Nucleus accumbens (tissue), 56 donors: ENCODE measurements around the gene PTPRN2.
"Not testable (repeated sequence)": the region's sequence is repeated elsewhere in the genome, so short reads cannot be mapped to it uniquely, and the experiment has no call there.

Experiments
- DNase-seq, 56 donors: peaks; one replicate each; lab custom pipeline; 2025; lab: John Stamatoyannopoulos, UW

Gene PTPRN2

DNA sequence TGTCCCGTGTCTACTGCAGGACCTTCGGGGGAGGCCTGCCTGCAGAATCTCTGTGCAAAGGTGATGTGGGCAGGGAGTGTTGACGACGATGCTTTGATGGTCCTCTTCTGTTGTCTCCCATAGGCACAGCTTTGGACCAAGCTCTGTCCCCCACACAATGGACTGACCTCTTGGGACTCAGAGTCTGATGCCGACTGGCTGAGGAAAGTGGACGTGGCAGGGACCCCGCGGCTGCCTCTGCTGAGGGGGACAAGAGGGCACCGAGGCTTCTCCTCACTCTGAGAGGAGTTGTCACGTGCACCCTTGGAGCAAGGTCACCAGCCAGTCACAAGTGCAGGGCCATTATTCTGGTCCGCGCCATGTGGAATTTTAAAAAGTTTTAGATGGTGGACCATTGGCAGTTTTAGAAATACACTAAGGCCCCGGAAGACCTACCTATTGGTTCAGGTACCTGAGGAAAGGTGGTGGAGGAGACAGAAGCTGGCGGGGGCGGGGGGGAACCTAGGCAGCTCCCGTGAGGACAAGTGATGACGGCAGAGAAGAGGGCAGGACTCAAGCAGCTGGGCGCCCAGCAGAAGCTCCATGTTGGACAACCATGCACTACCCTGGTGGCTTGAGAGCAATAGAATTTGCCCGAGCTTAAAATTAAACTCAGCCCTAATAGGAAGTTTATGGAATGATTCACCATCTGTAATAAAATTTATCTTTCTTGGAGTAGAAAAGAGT lies 331.4 kb downstream of the PTPRN2 start:
- no peak for DNase-seq

DNA sequence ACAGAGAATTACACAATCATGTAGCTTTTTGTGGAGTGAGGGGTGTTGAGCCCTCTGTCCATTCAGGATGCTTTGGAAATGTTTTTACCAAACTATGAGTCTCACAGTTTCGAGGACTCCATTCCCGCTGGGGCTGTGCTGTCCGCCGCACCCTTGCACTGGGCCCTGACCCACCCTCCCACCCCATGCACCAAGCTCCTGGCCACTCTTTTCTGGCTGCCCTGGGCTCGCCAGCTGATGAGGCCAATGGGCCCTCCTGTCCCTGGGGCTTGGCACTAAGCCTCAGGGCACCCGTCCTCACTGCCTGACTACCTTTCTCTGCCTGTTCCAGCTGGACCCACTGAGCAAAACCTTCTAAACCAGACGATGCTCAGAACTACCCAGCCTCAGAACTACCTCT lies 332.1 kb downstream of the PTPRN2 start:
- DNase-seq: no peak

DNA sequence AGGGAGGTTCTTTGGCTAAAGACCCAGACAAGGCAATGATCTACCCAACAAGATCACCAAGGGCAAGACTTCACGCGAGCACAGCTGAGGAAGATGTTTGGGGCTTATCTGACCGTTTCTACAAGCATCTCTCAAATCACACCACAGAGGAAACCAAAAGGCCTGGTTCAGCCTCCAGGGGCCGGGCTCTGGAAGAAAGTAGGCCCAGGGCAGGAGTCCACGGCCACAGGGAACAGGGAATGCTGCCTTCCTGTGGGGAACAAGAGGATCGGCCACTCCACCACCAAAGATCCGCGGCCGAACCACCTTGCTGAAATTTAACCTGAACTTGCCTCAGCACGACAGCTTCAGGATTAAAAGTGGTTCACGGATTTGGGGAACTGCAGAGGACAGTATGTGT lies 332.5 kb downstream of the PTPRN2 start:
- no peak for DNase-seq

DNA sequence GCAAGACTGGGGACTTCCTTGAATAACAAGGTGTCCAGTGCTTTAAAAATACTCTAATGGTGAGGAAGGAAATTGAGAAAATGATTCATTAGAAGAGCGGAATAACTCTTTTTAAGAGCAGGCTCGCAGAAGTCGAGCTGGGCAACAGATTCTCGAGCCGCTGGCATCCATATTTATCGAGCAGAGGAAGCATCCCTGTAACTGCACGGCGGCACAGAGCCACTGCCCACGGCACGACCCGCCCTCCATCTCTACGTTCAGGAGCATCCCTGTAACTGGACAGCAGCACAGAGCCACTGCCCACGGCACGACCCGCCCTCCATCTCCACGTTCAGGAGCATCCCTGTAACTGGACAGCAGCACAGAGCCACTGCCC lies 334.0 kb downstream of the PTPRN2 start:
- DNase-seq: not testable (repeated sequence)

DNA sequence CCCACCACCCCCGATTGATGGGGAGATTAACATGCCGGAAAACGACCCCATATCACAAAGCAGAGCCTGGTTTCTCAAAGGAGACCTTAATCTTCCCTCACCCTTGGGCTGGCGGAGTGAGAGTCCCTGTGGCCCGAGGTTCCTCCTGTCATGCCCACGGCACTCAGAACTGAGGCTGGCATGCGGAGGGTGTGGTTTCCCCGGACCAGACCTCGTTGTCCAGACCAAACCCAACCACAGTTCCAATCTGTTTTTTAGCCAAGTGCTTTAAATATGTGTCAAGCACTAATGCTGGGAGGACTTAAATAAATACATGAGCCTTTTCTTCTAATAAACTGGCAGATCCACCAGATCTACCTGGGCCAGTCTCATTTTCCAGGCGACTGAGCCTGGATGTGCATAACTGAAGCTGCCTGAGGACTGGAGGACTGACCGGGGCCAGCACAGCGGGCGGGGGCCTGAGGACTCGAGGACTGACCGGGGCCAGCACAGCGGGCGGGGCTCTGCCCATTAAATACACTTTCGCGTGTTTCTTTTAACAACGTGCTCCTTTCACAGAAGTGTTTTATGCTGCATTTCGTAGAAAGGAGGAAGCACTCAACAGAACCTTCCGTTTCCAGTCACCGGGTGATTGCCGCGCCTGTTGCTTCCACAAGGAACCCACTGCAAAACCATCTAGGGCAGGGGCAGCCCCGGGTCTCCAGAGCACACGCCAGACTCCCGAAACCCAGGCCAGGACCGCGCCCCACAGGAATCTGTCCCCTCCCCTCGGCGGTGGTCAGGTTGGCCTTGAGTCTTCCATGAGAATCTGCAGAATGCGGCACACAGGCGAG lies 334.6 kb downstream of the PTPRN2 start:
- DNase-seq: no peak

DNA sequence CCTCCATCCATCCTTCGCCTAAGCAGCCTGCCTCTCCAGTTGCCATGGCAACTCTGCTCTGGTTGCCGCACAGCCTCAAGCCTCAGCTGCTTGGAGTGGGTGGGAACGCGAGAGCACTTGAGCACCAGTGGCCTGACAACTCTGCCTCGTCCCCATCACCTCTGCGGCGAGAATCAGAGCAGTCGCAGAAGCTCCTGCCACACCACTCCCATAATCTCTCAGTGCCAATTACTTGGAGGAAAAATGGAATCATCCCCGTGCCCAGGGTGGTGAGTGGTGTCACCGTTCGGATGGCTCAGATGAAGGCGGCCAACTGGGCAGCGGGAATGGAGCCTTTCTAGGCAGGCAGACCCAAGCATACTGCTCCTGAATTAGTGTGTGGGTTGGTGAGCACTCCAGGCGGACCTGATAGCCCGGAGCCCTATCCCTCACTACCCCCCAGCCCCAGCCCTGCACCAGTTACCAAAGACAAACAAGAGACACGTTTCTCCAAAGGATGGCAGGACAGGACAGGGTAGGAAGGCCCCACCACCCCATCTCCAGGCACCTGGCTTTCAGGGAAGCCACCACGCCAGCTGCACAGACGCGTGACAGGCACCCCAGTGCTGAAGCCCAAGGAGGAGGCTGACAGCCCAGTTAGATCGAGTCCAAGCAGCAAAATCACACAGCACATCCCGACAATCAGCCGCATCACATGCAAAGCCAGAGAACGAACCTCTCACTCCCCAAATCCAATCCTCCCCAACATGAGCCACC lies 335.4 kb downstream of the PTPRN2 start:
- DNase-seq: peak in 28 of 56 donors; percentile 17 to 75 (median 40)

DNA sequence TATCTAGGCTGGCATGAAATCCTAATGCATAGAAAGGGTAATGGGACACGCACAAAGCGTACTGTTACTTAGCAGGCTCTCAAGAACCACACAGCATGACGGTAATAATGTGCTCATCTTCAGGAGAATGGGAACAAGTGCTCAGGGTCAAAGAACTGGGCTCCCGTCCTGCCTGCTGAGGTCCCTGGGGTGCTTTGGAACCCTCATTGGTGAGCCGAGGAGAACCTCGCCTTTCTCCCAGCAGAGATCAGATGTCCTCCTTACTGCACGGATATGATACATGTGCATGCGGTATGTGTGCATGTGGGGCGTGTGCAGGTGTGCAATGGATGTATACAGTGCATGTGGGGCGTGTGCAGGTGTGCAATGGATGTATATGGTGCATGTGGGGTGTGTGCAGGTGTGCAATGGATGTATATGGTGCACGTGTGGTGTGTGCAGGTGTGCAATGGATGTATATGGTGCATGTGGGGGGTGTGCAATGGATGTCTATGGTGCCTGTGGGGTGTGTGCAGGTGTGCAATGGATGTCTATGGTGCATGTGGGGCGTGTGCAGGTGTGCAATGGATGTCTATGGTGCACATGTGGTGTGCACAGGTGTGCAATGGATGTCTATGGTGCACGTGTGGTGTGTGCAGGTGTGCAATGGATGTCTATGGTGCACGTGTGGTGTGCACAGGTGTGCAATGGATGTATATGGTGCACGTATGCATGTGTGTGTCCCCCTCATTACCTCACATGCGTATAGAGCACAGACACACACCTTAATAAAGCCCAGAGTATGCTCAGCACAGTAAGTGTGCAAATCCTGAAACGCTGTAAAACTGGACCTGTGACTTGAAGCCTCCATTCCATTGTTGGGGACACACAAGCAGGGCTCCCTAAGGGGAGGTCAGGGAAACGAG lies 336.3 kb downstream of the PTPRN2 start:
- no peak for DNase-seq

DNA sequence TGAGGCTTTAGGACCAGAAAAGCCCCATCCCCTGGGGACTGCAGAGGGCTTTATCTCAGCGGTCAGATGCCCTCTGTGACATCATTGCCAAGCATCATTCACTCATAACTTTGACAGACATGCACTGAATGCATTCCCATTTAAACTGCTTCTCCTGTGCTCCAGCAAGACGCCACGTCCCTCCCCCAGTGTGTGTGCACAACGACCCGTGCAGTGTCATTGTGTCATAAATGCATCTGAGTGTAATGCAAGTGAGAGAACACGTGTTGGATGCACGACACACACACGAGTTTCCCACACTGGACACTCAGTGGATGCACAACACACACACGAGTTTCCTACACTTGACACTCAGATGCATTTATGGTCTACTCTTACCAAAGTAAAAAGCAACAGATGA lies 337.9 kb downstream of the PTPRN2 start:
- DNase-seq: no peak

DNA sequence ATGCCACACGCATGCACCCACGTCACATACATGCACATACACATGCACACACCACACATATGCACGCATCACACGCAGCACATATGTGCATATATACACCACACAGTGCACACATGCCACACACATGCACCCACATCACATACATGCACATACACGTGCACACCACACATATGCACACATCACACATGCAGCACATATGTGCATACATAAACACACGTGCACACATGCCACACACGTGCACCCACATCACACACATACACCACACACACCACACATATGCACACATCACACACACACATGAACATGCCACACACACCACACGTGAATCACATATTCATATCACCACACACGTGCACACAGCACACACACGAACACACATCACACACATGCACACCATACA lies 338.8 kb downstream of the PTPRN2 start:
- no peak for DNase-seq

DNA sequence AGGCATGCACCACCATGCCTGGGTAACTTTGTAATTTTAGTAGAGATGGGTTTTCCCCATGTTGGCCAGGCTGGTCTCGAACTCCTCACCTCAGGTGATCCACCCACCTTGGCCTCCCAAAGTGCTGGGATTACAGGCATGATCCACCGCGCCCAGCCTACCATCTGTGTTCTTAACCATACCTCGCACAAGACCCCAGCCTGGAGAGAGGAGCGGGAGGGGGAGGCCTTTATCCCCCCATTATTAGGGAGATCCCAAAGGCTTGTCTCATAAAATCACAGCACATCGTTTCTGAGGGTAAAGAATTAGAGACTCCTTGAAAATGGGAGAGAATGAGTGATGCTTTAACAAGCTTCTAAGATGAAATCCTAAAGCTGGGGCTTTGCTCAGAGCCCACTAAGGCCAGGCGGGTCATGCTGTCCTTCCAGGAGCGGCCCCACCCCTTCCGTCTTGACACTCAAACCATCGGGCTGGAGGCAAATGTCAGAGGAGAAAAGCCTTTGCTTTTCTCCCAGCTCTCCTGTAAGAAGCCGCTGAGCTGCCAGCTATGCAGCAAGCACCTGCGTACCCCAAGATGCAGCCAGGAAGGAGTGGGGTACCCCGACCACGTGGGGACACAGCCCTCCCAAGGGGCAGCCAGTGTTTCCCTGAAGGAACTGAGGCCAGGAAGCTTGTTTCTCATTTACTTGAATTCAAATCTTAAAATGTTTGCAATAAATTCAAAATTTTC lies 339.7 kb downstream of the PTPRN2 start:
- DNase-seq: no peak

DNA sequence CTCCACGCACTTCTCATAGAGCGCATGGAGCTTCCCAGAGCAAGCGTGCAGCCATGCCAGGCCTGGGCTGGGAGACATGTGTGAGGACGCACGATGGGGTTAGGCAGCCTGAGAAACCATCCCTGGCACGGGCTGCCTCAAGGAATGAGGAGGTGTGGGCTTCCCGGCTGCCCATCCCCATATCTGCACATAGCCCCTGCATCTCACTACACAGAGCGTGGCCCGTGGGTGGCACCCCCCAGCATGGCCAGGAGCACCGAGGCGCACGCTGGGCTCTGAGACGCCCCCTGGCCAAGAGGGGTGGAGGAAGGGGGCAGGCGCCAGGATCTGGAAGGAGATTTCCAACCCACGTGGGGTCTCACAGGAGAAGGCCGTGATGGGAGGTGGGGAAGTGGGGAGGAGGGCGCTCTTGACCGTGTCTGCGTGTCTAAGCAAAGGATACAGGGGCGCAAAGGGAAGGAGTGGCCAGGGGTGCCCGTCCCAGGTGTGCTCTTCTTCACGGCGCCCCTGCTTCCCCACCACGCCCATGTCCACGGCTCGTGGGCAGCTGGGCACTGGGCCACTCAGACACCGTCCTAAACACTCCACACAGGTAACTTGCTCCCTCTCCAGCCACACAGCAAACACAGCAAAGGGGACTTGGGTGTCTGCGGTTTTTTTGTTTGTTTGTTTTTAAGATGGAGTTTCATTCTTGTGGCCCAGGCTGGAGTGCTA lies 340.5 kb downstream of the PTPRN2 start:
- no peak for DNase-seq

DNA sequence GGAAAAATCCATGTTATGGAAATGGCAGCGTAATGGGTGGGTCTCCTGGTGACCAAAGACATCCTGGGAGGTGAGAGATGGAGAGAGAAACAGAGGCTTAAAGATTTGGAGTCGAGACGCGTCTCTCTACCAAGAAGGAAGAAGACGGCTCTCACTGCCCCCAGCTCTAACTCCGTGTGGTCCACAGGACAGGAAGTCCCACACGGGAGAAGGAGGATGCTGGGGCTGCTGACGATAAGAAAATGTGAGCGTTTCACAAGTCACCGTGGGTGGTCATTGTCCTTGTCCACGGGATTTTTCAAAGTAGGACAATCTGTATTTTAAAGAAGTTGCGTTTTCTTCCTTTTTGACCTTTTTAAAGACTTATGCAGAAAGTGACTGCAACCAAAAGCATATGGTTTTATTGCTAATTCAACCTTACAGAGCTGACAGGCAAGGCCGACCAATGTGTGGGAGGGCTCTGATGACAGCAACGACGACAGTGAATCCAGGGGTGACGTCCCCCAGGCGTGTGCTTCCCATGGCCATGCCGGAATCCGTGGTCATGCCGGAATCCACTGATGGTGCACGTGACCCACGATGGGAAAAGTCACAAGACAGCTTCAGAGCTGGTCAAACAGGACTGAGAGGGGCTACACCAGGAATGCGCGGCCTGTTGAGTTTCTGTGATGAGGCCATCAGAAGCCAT lies 341.2 kb downstream of the PTPRN2 start:
- no peak for DNase-seq

DNA sequence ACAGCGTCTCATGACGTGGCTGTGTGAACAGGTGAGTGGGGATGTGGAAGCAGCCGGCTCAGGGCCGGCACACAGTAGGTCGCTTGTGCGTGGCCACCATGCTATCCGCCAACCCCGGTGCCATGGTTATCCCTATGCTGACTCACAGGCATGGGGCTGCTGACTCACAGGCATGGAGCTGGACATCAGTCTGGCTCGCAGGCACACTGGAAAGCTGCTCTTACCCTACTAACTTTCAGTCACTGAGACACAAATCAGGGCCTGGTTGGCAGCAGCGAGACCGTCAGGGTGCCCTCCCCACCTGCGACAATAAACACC lies 341.9 kb downstream of the PTPRN2 start:
- no peak for DNase-seq

DNA sequence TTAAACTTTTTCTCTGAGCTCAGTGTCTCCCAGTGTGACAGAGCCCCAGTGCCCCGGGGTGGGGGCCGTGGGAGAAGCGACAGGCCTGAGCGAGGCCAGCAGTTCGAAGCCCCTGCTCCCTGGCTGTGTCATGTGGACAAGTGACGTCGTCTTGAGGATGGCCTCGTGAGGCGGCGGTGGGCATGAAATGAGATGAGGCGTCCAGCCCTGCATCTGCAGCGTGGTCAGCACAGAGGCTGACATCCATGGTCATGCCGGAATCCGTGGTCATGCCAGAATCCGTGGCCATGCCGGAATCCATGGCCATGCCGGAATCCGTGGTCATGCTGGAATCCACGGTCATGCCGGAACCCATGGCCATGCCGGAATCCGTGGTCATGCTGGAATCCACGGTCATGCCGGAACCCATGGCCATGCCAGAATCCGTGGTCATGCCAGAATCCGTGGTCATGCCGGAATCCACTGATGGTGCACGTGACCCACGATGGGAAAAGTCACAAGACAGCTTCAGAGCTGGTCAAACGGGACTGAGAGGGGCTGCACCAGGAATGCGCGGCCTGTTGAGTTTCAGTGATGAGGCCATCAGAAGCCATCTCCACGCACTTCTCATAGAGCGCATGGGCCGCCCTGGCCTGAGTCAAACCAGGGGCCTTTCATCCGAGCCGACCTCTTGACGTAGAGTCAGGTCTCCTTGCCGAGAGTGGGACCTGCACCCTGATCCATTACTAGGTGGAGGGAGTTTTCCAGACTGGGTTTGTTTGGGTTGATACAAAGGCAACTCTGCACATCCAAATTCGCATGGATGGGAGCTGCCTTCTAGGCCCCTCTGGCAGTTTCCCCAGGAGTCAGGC lies 342.5 kb downstream of the PTPRN2 start:
- no peak for DNase-seq

DNA sequence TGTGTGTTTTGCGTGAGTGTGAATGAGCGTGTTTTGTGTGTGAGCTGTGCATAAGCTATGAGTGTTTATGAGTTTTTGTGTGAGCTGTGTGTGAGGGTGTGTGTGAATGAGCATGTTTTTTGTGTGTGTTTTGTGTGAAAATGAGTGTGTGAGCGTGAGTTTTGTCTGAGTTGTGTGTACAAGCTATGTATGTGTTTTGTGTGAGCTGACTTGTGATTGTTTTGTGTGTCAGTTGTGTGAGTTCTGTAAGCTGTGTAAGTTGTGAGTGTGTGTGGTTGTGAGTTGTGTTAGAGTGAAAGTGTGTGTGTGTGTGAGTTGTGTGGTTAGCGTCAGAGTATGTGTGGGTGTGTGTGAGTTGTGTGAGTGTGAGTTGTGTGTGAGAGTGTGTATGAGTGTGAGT lies 343.2 kb downstream of the PTPRN2 start:
- no peak for DNase-seq

DNA sequence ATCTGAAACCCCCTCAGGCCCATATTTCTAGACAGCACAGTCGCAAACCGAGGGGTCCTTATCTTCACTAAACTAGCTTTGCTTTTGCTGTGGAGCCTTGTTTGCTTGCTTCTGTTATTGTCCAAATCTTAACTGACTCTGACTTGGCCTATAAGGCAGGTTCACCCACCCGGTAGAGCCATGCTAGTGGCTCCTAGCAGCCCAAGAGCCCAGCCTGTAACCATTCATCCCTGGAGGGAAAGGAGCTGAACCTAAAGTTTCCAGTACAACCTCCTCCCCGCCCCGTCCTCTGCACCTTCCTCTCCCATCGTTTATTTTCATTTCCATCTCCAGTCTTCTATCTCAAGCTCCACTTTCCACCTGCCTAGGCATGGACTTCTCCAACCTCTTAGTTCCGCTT lies 345.7 kb downstream of the PTPRN2 start:
- DNase-seq: no peak

DNA sequence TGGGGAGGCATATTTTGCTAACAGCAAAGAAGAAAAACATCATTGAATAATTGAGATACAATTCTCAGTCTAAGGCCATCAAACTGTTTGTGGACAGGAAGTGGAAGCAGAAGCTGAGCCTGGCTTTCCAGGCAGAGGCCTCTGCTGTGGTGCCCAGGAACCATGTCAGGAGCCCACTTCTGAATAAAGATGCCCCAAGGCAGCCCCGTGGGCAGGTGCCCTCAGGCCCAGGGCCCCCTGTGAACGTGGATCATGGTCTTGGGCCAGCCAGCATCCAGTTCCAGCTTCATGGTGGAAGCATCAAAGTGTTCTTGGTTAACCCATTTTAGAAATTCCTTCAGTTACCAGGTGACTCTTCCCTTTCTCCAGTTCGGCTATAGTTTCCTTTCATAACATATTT lies 346.8 kb downstream of the PTPRN2 start:
- DNase-seq: no peak
